GM06990 (cell line): ENCODE measurements around the gene ZNF112.
"Not testable (repeated sequence)": the region's sequence is repeated elsewhere in the genome, so short reads cannot be mapped to it uniquely, and the experiment has no call there.

Source experiments
- DNase-seq: peaks from one replicate; pipeline ENCODE4 v3.0.0-alpha.2; 2011; ENCODE audit not compliant: insufficient read length; ENCODE audit errors: extremely low read depth
- H3K27me3 ChIP-seq: replicated peaks from 2 replicates; pipeline ENCODE4 v1.6.0; 2011; ENCODE audit warnings: low read length; ENCODE audit not compliant: control insufficient read depth, insufficient read depth
- H3K36me3 ChIP-seq: 2 replicates; pipeline ENCODE4 v1.5.1; 2011; ENCODE audit warnings: low read length; ENCODE audit not compliant: control insufficient read depth, insufficient read depth
- H3K4me3 ChIP-seq: replicated peaks from 2 replicates; pipeline ENCODE4 v1.5.1; 2011; ENCODE audit warnings: low read depth, mild to moderate bottlenecking, control low read depth, low read length
- CTCF ChIP-seq: IDR thresholded peaks from 2 replicates; pipeline ENCODE4 v1.5.1; 2011; ENCODE audit warnings: low read length, control low read depth, mild to moderate bottlenecking, inconsistent platforms; ENCODE audit not compliant: insufficient read depth, poor library complexity, severe bottlenecking

Gene ZNF112

GRCh38 chr19:44367024-44367423 lies 10.5 kb upstream of the ZNF112 start:
- TF ChIP-seq CTCF = no peak
- H3K27me3 ChIP-seq = no peaks in the 10 kb centered on the region
- H3K36me3 ChIP-seq = no peaks in the 10 kb centered on the region
- no peak overlapping the region for H3K4me3 ChIP-seq
- no peak for DNase-seq

GRCh38 chr19:44346556-44346955 lies 9.9 kb downstream of the ZNF112 start:
- no peak for DNase-seq
- H3K27me3 ChIP-seq = no peaks in the 10 kb centered on the region
- no peaks in the 10 kb centered on the region for H3K36me3 ChIP-seq
- no peak overlapping the region for H3K4me3 ChIP-seq
- no peak for TF ChIP-seq CTCF

GRCh38 chr19:44345959-44346358 lies 10.5 kb downstream of the ZNF112 start:
- H3K36me3 ChIP-seq = no peaks in the 10 kb centered on the region
- no peak overlapping the region for H3K4me3 ChIP-seq
- no peaks in the 10 kb centered on the region for H3K27me3 ChIP-seq
- TF ChIP-seq CTCF = no peak
- no peak for DNase-seq

GRCh38 chr19:44344255-44344654 lies 12.2 kb downstream of the ZNF112 start:
- no peak for TF ChIP-seq CTCF
- H3K36me3 ChIP-seq = no peaks in the 10 kb centered on the region
- H3K4me3 ChIP-seq = no peak overlapping the region
- DNase-seq = no peak
- no peaks in the 10 kb centered on the region for H3K27me3 ChIP-seq

- no peak overlapping the region for H3K4me3 ChIP-seq
- no peak for DNase-seq
- H3K36me3 ChIP-seq = no peaks in the 10 kb centered on the region
- TF ChIP-seq CTCF = no peak
- no peaks in the 10 kb centered on the region for H3K27me3 ChIP-seq
Observed at GRCh38 chr19:44341794-44342193, 14.7 kb downstream of the ZNF112 start.

- not testable (repeated sequence) for DNase-seq, H3K36me3 ChIP-seq
Observed at GRCh38 chr19:44334639-44335038, 21.8 kb downstream of the ZNF112 start.

More at GRCh38 chr19:44334639-44335038, 21.8 kb downstream of the ZNF112 start:
- not testable (repeated sequence) for H3K27me3 ChIP-seq, H3K4me3 ChIP-seq
